ENCODE data around the gene DYNC1I1. TPM values are rescaled to one million over a fixed set of nuclear protein-coding genes. Genes with fewer than 3 reads are reported as not detected.

DYNC1I1 gene
- total RNA-seq: 10 to 100 TPM in 3 of 8 experiments, 1 to 10 TPM in 5; 4.0 to 28.3 (median 9.2) TPM

DNA sequence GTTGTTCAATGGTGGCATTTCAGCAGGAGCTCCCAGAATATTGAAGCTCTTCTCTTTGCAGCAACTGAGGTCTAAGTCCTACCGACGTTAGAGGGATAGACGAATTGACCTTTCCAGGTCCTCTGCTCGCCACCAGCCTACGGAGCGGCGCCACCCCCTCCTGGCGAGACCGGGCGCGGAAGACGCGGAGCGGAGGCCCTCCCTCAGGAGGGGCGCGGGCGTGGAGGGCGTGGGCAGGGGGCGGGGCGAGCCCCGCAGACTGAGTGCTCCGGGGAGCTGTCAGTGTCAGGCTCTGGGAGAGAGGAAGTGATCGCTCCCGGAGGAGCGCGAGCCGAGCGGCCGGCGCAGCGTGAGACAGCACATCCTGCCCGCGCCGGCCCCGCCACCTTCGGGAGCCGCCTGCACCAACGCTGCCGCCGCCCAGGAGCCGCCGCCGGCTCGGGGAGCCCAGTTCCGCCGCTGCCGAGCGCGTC, at the start of gene DYNC1I1:
TSS of gene DYNC1I1 (plus strand) at position 257 of the 473 bp plus-strand sequence. CDS start 32,176 bp downstream, outside the sequence.
- peak; percentile 93 to 97 (median 96) for ATAC-seq (replicated peaks in 6 of 8)
- Histone ChIP-seq H3K4me3 (peak within 1 kb of the TSS; percentile 46 to 75 (median 56)), H3K27ac (peak within 1 kb of the TSS; percentile 11 to 70), H3K4me1 (replicated peaks in 1 of 2) (peaks cover 0 to 5% of the 10 kb centered on the region in 2 donors)
- in situ Hi-C loops (cut with MboI; ENCODE audit: low pct_unique_long_range_greater_than_20kb in 2 of 9, low sequenced_read_pairs in 9 of 9, unreplicated experiment in 9 of 9): no loop called here
- 0% methylated on average over 1 to 9 of the region's 49 CpGs; no CpG with 5 or more reads in 7 of the 10 experiments for WGBS, 10 experiments

DNA sequence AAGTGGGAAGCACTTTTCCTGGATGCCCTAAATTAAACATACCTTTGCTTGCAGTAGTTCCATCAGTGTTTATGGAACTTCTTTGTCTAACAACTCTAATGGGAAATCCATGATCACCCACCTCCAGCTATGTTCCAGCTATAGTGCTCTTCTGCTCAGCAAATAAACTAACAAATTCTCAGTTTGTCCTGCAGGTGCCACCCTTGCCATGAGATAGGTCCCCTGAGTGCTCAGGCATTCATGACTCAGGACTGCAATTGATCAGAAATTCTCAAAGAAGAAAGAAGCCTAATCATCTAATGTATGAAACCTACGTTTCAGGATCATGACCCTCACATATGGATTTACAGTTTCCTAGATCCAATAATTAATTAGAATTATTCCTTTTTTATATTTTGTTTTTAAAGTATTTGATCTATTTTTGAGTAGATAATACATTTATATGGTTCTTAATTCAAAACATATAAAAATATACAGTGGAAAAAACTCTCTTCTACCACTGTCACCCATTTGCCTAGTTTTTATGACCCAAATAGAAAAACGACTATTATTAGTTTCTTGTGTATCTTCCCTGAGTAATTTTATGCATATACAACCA, 48.7 kb upstream of the DYNC1I1 start:
- peak; percentile 59 to 95 (median 86) for ATAC-seq (replicated peaks in 6 of 8)
- no peak overlapping the region for H3K4me3 ChIP-seq
- no peak overlapping the region for H3K27ac ChIP-seq
- H3K4me1 ChIP-seq (replicated peaks in 1 of 2): no peaks in the 10 kb centered on the region
- in situ Hi-C loops (cut with MboI; ENCODE audit: low pct_unique_long_range_greater_than_20kb in 2 of 9, low sequenced_read_pairs in 9 of 9, unreplicated experiment in 9 of 9): loop anchor here in 6 of 9 experiments (10.0 to 25.0 kb wide), 5 partner anchors 61 to 1314 kb away; no protein-coding TSS in a partner anchor
- 0 to 30% (median 6%) methylated on average over 1 to 2 of the region's 2 CpGs for WGBS, 10 experiments

DNA sequence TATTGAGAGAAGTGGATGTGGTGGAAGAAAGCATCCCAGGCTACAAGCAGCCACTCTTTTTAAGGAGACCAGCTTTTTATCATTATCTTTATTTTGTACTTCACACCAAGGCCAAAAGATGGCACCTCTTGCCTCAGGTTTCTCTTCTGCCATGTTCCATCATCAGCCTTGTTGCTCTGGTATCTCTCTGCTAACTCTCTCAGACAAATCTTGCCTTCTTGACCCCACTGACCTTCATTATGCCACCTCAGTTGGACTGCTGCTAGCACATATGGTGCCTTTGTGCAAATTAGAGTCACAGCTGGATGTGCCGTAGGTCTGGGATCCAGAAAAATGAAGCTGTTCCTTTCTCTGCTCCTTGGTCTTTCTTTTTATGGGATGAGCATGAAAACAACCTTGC, 47.1 kb upstream of the DYNC1I1 start:
- in situ Hi-C loops (cut with MboI; ENCODE audit: low pct_unique_long_range_greater_than_20kb in 2 of 9, low sequenced_read_pairs in 9 of 9, unreplicated experiment in 9 of 9): loop anchor here in 4 of 9 experiments (10.0 to 25.0 kb wide), 4 partner anchors 60 to 150 kb away; no protein-coding TSS in a partner anchor
- WGBS, 10 experiments: 0 to 60% (median 34%) methylated on average over 1 of the region's 1 CpG; no CpG with 5 or more reads in 4 of the 10 experiments
- H3K27ac ChIP-seq: no peak overlapping the region
- H3K4me1 ChIP-seq (replicated peaks in 1 of 2): no peaks in the 10 kb centered on the region
- no peak overlapping the region for H3K4me3 ChIP-seq
- peak in 2 of 8 experiments; percentile 24 to 84 for ATAC-seq (replicated peaks in 6 of 8)

DNA sequence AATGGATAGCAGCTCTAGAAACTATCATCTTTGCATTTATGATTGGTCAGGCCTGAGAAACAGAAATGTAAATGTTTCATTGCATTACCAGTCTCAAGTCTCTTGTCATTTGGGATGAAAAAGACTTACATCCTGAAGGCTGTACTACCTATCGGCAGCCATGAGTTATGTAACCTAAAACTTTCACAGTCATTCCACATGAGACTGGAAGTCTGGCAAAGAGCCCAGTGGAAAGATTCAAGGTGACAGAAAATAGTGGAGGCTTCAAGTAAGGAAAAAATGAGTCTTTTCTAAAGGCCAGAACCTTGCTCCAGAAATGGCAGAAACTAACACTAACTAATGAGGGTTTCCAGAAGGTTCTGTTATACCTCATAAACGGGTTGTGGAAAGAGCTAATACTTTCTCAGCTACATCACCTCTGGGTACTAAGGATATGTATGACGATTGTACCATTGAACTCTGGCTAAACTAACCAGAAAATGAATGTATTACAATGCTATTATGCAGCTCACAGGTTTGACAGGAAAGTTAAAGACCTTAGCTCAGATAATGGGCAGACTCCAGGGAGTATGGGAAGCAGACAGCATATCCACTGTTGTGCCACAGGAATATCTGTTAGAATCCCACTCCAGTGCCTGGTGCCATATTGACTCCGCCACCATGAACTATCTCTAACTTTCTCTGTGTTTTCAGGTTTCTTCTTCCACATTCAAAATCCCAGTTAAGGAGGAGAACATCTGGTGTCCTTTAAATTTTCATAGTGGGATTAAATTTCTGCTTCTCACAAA, 41.7 kb upstream of the DYNC1I1 start:
- ATAC-seq (replicated peaks in 6 of 8): no peak
- Histone ChIP-seq H3K27ac (no peak overlapping the region), H3K4me1 (replicated peaks in 1 of 2) (no peaks in the 10 kb centered on the region), H3K4me3 (no peak overlapping the region)
- 13 to 100% (median 81%) methylated on average over 1 to 3 of the region's 4 CpGs for WGBS, 10 experiments
- in situ Hi-C loops (cut with MboI; ENCODE audit: low pct_unique_long_range_greater_than_20kb in 2 of 9, low sequenced_read_pairs in 9 of 9, unreplicated experiment in 9 of 9): loop anchor here in 1 of 9 experiments (25.0 kb wide), 1 partner anchor 132 kb away; no protein-coding TSS in a partner anchor

DNA sequence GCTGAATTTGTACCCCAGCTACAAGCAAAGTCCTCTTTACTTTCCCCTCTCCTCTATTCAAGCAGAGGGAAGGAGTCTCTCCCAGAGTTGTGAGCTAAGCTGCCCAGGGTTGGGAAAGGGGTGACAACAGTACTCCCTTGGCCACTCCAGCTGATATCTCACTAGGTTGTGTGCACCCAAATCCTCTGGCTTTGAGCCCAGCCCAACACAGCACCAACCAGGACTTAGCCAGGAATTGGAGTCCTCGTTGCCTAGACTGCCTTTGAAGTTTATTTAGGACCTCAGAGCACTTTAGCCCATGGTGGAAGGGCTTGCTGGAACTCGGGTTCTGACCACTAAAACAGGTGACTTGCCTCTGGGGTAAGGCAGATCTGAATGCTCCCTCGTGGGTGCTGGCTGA, 35.7 kb upstream of the DYNC1I1 start:
- in situ Hi-C loops (cut with MboI; ENCODE audit: low pct_unique_long_range_greater_than_20kb in 2 of 9, low sequenced_read_pairs in 9 of 9, unreplicated experiment in 9 of 9): loop anchor here in 1 of 9 experiments (25.0 kb wide), 1 partner anchor 126 kb away; no protein-coding TSS in a partner anchor
- 0 to 63% (median 43%) methylated on average over 1 to 3 of the region's 3 CpGs; no CpG with 5 or more reads in 5 of the 10 experiments for WGBS, 10 experiments
- Histone ChIP-seq H3K4me3 (no peak overlapping the region), H3K4me1 (replicated peaks in 1 of 2) (no peaks in the 10 kb centered on the region), H3K27ac (no peak overlapping the region)
- no peak for ATAC-seq (replicated peaks in 6 of 8)

DNA sequence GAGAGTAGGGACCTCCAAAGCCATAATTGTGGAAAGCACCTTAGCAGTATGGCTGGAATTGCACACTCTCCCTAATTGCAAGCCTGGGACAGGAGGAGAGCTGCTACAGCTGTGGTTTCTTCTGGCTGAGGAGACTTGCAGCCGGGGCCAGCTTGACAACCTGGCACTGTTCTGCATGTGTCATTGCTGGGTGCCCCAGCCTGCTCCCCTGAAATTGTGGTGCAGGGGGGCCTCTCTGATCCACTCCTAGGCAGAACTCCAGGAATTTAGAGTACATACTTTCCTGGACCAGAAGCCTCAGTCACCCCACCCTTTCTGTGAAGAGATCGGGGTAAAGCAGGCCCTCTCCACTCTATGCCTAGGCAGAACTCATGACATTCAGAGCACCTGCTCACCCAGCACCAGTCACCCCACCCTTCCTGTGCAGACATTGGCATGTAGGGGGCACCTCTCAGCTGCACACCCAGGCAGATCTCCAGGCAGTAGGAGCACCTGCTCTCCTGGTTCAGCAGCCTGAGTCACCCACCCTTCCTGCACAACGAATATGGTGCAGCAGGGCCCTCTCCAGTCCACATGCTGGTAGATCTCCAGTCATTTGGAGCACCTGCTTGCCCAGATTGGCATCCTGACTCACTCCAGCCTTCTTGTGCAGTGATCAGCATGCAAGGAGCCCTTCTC, 34.4 kb upstream of the DYNC1I1 start:
- Histone ChIP-seq H3K4me3 (no peak overlapping the region), H3K27ac (no peak overlapping the region), H3K4me1 (replicated peaks in 1 of 2) (no peaks in the 10 kb centered on the region)
- ATAC-seq (replicated peaks in 6 of 8): no peak
- in situ Hi-C loops (cut with MboI; ENCODE audit: low pct_unique_long_range_greater_than_20kb in 2 of 9, low sequenced_read_pairs in 9 of 9, unreplicated experiment in 9 of 9): loop anchor here in 1 of 9 experiments (25.0 kb wide), 1 partner anchor 124 kb away; no protein-coding TSS in a partner anchor
- 20 to 100% (median 60%) methylated on average over 1 to 2 of the region's 3 CpGs; no CpG with 5 or more reads in 6 of the 10 experiments for WGBS, 10 experiments

DNA sequence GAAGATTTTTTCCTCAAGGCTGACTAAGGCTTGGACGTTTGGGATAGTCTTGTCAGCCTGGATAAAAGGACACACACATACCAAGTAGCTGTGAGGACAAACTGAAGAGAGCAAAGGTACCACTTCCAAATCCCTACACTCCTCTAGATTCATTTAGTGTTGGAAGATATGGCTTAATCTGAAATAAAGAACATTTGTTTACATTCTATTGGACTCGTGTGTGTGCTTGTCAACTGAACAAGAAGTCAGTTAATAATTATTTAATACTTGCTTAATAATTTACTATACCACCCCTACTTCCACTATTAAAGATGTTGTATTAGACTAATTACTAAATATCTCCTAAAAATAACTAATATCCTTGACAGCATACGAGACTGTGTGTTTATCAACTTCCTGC, 23.3 kb upstream of the DYNC1I1 start:
- Histone ChIP-seq H3K4me1 (replicated peaks in 1 of 2) (no peaks in the 10 kb centered on the region), H3K27ac (no peak overlapping the region), H3K4me3 (no peak overlapping the region)
- WGBS, 10 experiments: 0 to 75% (median 45%) methylated on average over 1 to 3 of the region's 3 CpGs
- in situ Hi-C loops (cut with MboI; ENCODE audit: low pct_unique_long_range_greater_than_20kb in 2 of 9, low sequenced_read_pairs in 9 of 9, unreplicated experiment in 9 of 9): loop anchor here in 1 of 9 experiments (25.0 kb wide), 1 partner anchor 113 kb away; no protein-coding TSS in a partner anchor
- ATAC-seq (replicated peaks in 6 of 8): no peak

DNA sequence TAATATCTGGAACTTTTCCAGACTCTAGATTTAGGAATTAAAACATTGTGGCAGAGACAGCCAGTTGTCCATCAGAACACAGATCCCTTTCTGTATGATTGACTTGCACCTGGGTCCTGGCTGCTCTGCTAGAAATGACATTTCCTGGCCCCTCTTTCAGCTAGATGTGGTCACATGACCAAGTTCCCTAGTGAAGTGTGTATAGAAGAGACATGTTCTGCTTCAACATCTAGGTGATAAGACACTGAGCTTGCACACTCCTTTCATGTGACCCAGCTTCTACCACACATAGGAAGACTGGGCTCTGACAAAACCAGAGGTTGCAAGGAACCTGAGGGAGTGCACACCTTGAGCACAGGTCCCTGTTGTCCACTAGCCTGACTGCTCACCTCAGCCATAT, 22.8 kb upstream of the DYNC1I1 start:
- in situ Hi-C loops (cut with MboI; ENCODE audit: low pct_unique_long_range_greater_than_20kb in 2 of 9, low sequenced_read_pairs in 9 of 9, unreplicated experiment in 9 of 9): loop anchor here in 1 of 9 experiments (25.0 kb wide), 1 partner anchor 113 kb away; no protein-coding TSS in a partner anchor
- Histone ChIP-seq H3K4me1 (replicated peaks in 1 of 2) (no peaks in the 10 kb centered on the region), H3K27ac (no peak overlapping the region), H3K4me3 (no peak overlapping the region)
- ATAC-seq (replicated peaks in 6 of 8): no peak

DNA sequence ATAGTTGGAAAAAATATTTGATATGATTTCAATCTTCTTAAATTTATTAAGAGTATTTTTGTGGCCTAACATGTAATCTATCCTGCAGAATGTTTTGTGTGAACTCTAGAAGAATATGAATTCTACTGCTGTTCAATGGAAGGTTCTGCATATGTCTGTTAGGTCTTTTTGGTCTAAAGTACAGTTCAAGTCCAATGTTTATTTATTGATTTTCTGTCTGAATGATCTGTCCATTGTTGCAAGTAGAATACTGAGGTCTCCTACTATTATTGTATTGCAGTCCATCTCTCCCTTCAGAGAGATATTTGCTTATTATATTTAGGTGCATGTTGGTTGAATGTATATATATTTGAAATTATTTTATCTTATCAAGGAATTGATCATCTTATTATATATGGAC, 18.9 kb upstream of the DYNC1I1 start:
- in situ Hi-C loops (cut with MboI; ENCODE audit: low pct_unique_long_range_greater_than_20kb in 2 of 9, low sequenced_read_pairs in 9 of 9, unreplicated experiment in 9 of 9): no loop called here
- ATAC-seq (replicated peaks in 6 of 8): no peak
- no peak overlapping the region for H3K27ac ChIP-seq
- H3K4me3 ChIP-seq: no peak overlapping the region
- peaks cover 0 to 4% of the 10 kb centered on the region in 2 donors for H3K4me1 ChIP-seq (replicated peaks in 1 of 2)

DNA sequence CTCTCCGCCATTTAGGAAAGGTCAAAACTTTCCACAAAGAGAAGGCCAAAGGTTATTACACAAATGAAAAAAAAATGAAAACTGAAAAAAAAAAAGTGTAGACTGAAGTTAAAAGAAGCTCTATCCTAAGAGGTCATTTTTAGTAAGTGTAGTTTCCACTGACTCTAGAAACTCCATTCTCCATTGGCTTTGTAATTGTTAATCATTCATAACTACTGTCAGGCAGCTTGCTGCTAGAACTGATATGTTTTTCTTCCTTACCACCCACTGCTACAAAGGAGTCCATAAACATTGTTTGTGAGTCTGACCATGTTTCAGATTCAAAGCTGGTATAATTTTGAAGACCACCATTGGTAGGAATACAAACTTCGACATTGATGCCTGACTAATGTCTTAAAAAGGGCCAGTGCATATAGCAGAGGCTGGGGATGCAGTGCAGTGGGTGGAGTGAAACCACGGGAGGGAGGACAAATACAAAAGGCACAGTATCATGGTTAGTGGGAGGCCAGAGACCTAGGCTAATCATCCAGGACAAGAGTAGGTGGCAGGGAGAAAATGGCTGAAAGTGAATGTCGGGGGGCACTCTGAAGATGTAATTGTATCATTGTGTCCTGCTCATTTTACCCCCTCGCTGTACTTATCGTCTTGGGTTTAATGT, 16.9 kb upstream of the DYNC1I1 start:
- ATAC-seq (replicated peaks in 6 of 8): no peak

DNA sequence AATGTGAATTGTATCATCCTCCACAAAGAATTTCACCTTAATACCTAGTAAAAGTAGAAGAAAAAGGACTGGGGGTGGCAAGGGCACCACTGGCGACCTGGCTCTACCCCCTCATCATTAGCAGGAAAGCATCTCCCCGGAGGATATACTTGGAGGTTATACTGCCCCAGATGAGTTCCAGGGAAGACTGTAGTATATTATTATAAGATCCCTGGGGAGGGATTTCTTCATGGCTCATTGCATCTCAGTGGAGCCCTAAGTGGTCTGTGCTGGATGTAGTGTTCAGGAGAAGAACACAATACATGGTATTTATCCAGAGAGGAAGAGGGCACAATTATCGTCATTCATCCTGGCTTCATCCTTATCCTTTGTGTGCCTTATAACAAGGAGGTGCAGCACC, 14.2 kb upstream of the DYNC1I1 start:
- ATAC-seq (replicated peaks in 6 of 8): peak in 4 of 8 experiments; percentile 36 to 81 (median 80)
- WGBS, 10 experiments: 13 to 85% (median 72%) methylated on average over 1 to 3 of the region's 3 CpGs; no CpG with 5 or more reads in 6 of the 10 experiments
- no peak overlapping the region for H3K27ac ChIP-seq
- H3K4me3 ChIP-seq: no peak overlapping the region
- in situ Hi-C loops (cut with MboI; ENCODE audit: low pct_unique_long_range_greater_than_20kb in 2 of 9, low sequenced_read_pairs in 9 of 9, unreplicated experiment in 9 of 9): no loop called here
- peaks cover 0 to 4% of the 10 kb centered on the region in 2 donors for H3K4me1 ChIP-seq (replicated peaks in 1 of 2)

More for the DNA sequence above, 16.9 kb upstream of the DYNC1I1 start:
- no peak overlapping the region for H3K4me3 ChIP-seq
- in situ Hi-C loops (cut with MboI; ENCODE audit: low pct_unique_long_range_greater_than_20kb in 2 of 9, low sequenced_read_pairs in 9 of 9, unreplicated experiment in 9 of 9): no loop called here
- 19 to 100% (median 64%) methylated on average over 1 to 6 of the region's 6 CpGs for WGBS, 10 experiments
- no peak overlapping the region for H3K27ac ChIP-seq
- peaks cover 0 to 4% of the 10 kb centered on the region in 2 donors for H3K4me1 ChIP-seq (replicated peaks in 1 of 2)

DNA sequence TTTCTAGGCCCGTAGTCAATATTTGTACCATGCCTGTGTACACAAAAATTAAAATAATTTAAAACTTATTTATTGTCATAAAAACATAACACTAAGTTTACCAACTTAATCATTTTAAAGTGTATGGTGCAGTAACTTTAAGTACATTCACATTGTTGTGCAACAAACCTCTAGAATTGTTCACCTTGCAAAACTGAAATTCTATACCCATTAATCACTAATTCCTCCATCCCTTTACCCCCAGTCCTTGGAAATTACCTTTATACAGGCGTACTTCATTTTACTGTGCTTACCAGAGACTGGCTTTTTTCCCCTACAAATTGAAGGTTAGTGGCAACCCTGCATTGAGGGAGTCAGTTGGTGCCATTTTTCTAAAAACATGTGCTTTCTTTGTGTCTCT, 6.3 kb upstream of the DYNC1I1 start:
- no peak overlapping the region for H3K27ac ChIP-seq
- no peak for ATAC-seq (replicated peaks in 6 of 8)
- H3K4me1 ChIP-seq (replicated peaks in 1 of 2): no peaks in the 10 kb centered on the region
- WGBS, 10 experiments: 36 to 100% (median 90%) methylated on average over 2 of the region's 2 CpGs; no CpG with 5 or more reads in 2 of the 10 experiments
- H3K4me3 ChIP-seq: no peak overlapping the region
- in situ Hi-C loops (cut with MboI; ENCODE audit: low pct_unique_long_range_greater_than_20kb in 2 of 9, low sequenced_read_pairs in 9 of 9, unreplicated experiment in 9 of 9): no loop called here

All from motor neuron (in vitro differentiated cells).